ENCODE results near the gene DDX27.

- no peak for TF ChIP-seq CTCF (IDR thresholded peaks at IDR 0.05; ENCODE audit: low read depth, low read length, poor library complexity, severe bottlenecking)
- TF ChIP-seq EZH2phosphoT487 (IDR thresholded peaks at IDR 0.05; ENCODE audit: borderline replicate concordance, low read length): no peak
Measured at GRCh38 chr20:49170714-49171113, 48.5 kb upstream of the DDX27 start.

Data from DOHH2 (cell line).